H9 (cell line): ENCODE measurements around the gene C2orf92. TPM values are rescaled to one million over a fixed set of nuclear protein-coding genes. Genes with fewer than 3 reads are reported as not detected.

ENCODE experiments used
- DNase-seq: peaks from one replicate; pipeline ENCODE4 v3.0.0-alpha.2; 2017
- H2AFZ ChIP-seq: one replicate; pipeline ENCODE4 v1.6.1; 2013; ENCODE audit warnings: mild to moderate bottlenecking, low read length, control low read depth, moderate library complexity
- H2AK5ac ChIP-seq: 2 replicates; pipeline ENCODE4 v1.6.1; 2013; ENCODE audit warnings: low read length, control low read depth, mixed read lengths; ENCODE audit not compliant: insufficient read length
- H2BK120ac ChIP-seq: one replicate; pipeline ENCODE4 v1.6.1; 2013; ENCODE audit warnings: low read depth, mild to moderate bottlenecking, low read length, control low read depth, inconsistent platforms; ENCODE audit not compliant: poor library complexity, severe bottlenecking
- H2BK12ac ChIP-seq: 2 replicates; pipeline ENCODE4 v1.6.1; 2013; ENCODE audit warnings: low read length, control low read depth, mixed read lengths, low read depth; ENCODE audit not compliant: insufficient read length
- H2BK15ac ChIP-seq: 2 replicates; pipeline ENCODE4 v1.6.1; 2013; ENCODE audit warnings: low read depth, low read length, control low read depth
- H2BK20ac ChIP-seq: one replicate; pipeline ENCODE4 v1.6.1; 2013; ENCODE audit warnings: low read depth, mild to moderate bottlenecking, low read length, control low read depth, inconsistent platforms; ENCODE audit not compliant: poor library complexity, severe bottlenecking
- H2BK5ac ChIP-seq: 2 replicates; pipeline ENCODE4 v1.6.1; 2013; ENCODE audit warnings: low read length, control low read depth, mixed read lengths; ENCODE audit not compliant: insufficient read length
- H3K14ac ChIP-seq: 2 replicates; pipeline ENCODE4 v1.6.1; 2013; ENCODE audit warnings: low read length, control low read depth; ENCODE audit not compliant: insufficient read depth
- H3K18ac ChIP-seq: 2 replicates; pipeline ENCODE4 v1.6.1; 2013; ENCODE audit warnings: low read depth, mild to moderate bottlenecking, mixed read lengths, low read length, control low read depth; ENCODE audit not compliant: insufficient read length
- H3K23ac ChIP-seq: 2 replicates; pipeline ENCODE4 v1.6.1; 2013; ENCODE audit warnings: low read length, control low read depth, mixed read lengths, low read depth; ENCODE audit not compliant: insufficient read length
- H3K23me2 ChIP-seq: 2 replicates; pipeline ENCODE4 v1.6.1; 2013; ENCODE audit warnings: low read depth, mild to moderate bottlenecking, mixed read lengths, low read length, control low read depth; ENCODE audit not compliant: insufficient read length, poor library complexity, severe bottlenecking
- H3K27ac ChIP-seq: 2 replicates; pipeline ENCODE4 v1.5.1; 2013; ENCODE audit warnings: low read length, control low read depth, mixed read lengths, low read depth; ENCODE audit not compliant: insufficient read length
- H3K27me3 ChIP-seq: 2 replicates; pipeline ENCODE4 v1.6.1; 2013; ENCODE audit warnings: low read length, control low read depth, inconsistent platforms; ENCODE audit not compliant: insufficient read depth
- H3K4ac ChIP-seq: 2 replicates; pipeline ENCODE4 v1.6.1; 2013; ENCODE audit warnings: low read depth, mild to moderate bottlenecking, control low read depth, inconsistent platforms, low read length, moderate library complexity
- H3K4me1 ChIP-seq: 2 replicates; pipeline ENCODE4 v1.6.1; 2013; ENCODE audit warnings: low read length, control low read depth, inconsistent platforms; ENCODE audit not compliant: insufficient read depth
- H3K4me2 ChIP-seq: 2 replicates; pipeline ENCODE4 v1.6.1; 2013; ENCODE audit warnings: low read length, control low read depth, mixed read lengths; ENCODE audit not compliant: insufficient read length, insufficient read depth
- H3K56ac ChIP-seq: 2 replicates; pipeline ENCODE4 v1.6.1; 2013; ENCODE audit warnings: low read depth, mild to moderate bottlenecking, mixed read lengths, low read length, control low read depth; ENCODE audit not compliant: insufficient read length
- H3K79me1 ChIP-seq: 2 replicates; pipeline ENCODE4 v1.6.1; 2013; ENCODE audit warnings: low read depth, mild to moderate bottlenecking, moderate library complexity, low read length, control low read depth, inconsistent platforms; ENCODE audit not compliant: insufficient read depth, poor library complexity, severe bottlenecking
- H3K79me2 ChIP-seq: 2 replicates; pipeline ENCODE4 v1.6.1; 2013; ENCODE audit warnings: low read length, control low read depth, inconsistent platforms; ENCODE audit not compliant: insufficient read depth
- H3K9ac ChIP-seq: 2 replicates; pipeline ENCODE4 v1.6.1; 2013; ENCODE audit warnings: low read length, control low read depth, mixed read lengths; ENCODE audit not compliant: insufficient read length; ENCODE audit errors: extremely low read depth
- H3K9me3 ChIP-seq: one replicate; pipeline ENCODE4 v1.6.1; 2013; ENCODE audit warnings: low read depth, low read length, inconsistent platforms; ENCODE audit not compliant: control insufficient read depth
- H3T11ph ChIP-seq: one replicate; pipeline ENCODE4 v1.6.1; 2013; ENCODE audit warnings: mild to moderate bottlenecking, low read length, control low read depth, inconsistent platforms
- H4K20me1 ChIP-seq: one replicate; pipeline ENCODE4 v1.6.1; 2013; ENCODE audit not compliant: control insufficient read depth, insufficient read length, insufficient read depth
- H4K5ac ChIP-seq: 2 replicates; pipeline ENCODE4 v1.6.1; 2013; ENCODE audit warnings: low read depth, mild to moderate bottlenecking, mixed read lengths, low read length, control low read depth; ENCODE audit not compliant: insufficient read length
- H4K8ac ChIP-seq: replicated peaks from 2 replicates; pipeline ENCODE4 v1.6.1; 2013; ENCODE audit warnings: low read length, control low read depth, mixed read lengths, low read depth; ENCODE audit not compliant: insufficient read length
- H4K91ac ChIP-seq: 2 replicates; pipeline ENCODE4 v1.6.1; 2013; ENCODE audit warnings: low read depth, mild to moderate bottlenecking, moderate library complexity, mixed read lengths, low read length, control low read depth; ENCODE audit not compliant: insufficient read length
- H3K27ac Mint-ChIP-seq, 3 experiments: 2 replicates in 2 of 3; 3 replicates in 1 of 3; pipeline ENCODE4 v1.8.0; 2020 to 2021; ENCODE audit warnings: mixed read lengths in 3 of 3, mild to moderate bottlenecking in 1 of 3, moderate library complexity in 1 of 3
- H3K27me3 Mint-ChIP-seq: 2 replicates; pipeline ENCODE4 v1.8.0; 2021; ENCODE audit warnings: low read depth, mild to moderate bottlenecking, moderate library complexity, mixed read lengths
- H3K36me3 Mint-ChIP-seq, 3 experiments: 2 replicates in 2 of 3; 3 replicates in 1 of 3; pipeline ENCODE4 v1.8.0; 2020 to 2021; ENCODE audit warnings: low read depth in 3 of 3, mixed read lengths in 3 of 3; ENCODE audit not compliant: insufficient read depth in 1 of 3
- H3K4me1 Mint-ChIP-seq, 2 experiments: 2 replicates each; pipeline ENCODE4 v1.8.0; 2020; ENCODE audit warnings: mixed read lengths in 2 of 2
- H3K4me3 Mint-ChIP-seq, 2 experiments: 2 replicates in 1 of 2; 3 replicates in 1 of 2; pipeline ENCODE4 v1.8.0; 2020 to 2021; ENCODE audit warnings: mild to moderate bottlenecking in 2 of 2, mixed read lengths in 2 of 2, moderate library complexity in 1 of 2
- H3K9me3 Mint-ChIP-seq, 2 experiments: 2 replicates in 1 of 2; 3 replicates in 1 of 2; pipeline ENCODE4 v1.8.0; 2020; ENCODE audit warnings: mild to moderate bottlenecking in 2 of 2, mixed read lengths in 2 of 2, moderate library complexity in 1 of 2
- WGBS: extraction: QIAGEN DNeasy Blood & Tissue Kit; methylation state at CpG from one replicate; pipeline ENCODE4 v1.1.7; 2013; ENCODE audit warnings: missing lambda C conversion rate, low lambda C conversion rate, mixed read lengths; ENCODE audit not compliant: insufficient read length; ENCODE audit errors: extremely low coverage; 5-methylcytosine and 5-hydroxymethylcytosine counted together
- total RNA-seq: library from RNA; stranded (reverse); gene quantifications from 2 replicates; pipeline ENCODE4 v1.2.1, GENCODE V29; 2021
- TF ChIP-seq, protein P1 (sequence below): fragments of 200-600 bp; sonication (generic); conservative IDR thresholded peaks from 3 replicates; pipeline ENCODE4 v1.8.0; 2021; ENCODE audit warnings: antibody characterized with exemption, mild to moderate bottlenecking

C2orf92 gene
- total RNA-seq, 1 experiment from 2014 or later: 7.3 TPM

DNA sequence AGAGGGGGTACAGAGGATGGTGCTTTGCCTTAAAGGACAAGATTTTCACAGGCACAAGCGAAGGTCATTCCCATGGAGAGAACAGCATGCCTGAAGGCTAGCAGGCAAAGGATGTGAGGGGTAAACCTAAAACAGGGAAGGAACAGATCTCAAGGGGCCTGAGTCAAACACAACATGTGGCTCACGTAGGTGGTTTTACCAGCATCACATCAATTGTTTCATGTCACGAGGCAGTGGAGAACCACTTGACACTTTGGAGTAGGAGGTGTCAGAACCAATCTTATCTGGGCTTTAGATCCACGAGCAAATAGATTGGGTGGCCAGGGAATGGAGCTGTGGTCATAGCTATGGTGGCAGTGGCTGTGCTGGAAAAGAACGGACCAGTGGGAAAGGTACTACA lies 15.2 kb upstream of the C2orf92 start:
- Histone ChIP-seq H3K9me3 (peaks cover 9% of the 10 kb centered on the region), H3K14ac (no peak overlapping the region), H3K18ac (no peak overlapping the region), H3K56ac (no peak overlapping the region), H3K4ac (no peak overlapping the region), H3K27ac (no peak overlapping the region), H3K23me2 (no peaks in the 10 kb centered on the region), H2AFZ (no peak overlapping the region), H4K20me1 (no peaks in the 10 kb centered on the region), H3T11ph (no peak overlapping the region), H2BK120ac (no peak overlapping the region), H3K4me2 (no peak overlapping the region), H4K5ac (no peak overlapping the region), H3K79me1 (no peaks in the 10 kb centered on the region), H2BK20ac (no peak overlapping the region), H4K91ac (no peak overlapping the region), H4K8ac (no peak overlapping the region), H3K23ac (no peak overlapping the region), H2BK5ac (no peak overlapping the region), H3K9ac (no peak overlapping the region), H2BK12ac (no peak overlapping the region), H2AK5ac (no peak overlapping the region), H2BK15ac (no peak overlapping the region), H3K79me2 (no peaks in the 10 kb centered on the region), H3K27me3 (no peaks in the 10 kb centered on the region), H3K4me1 (no peaks in the 10 kb centered on the region)
- Mint-ChIP-seq H3K27ac (no peak overlapping the region; a peak in 1 of 7 replicates), H3K4me1 (no peaks in the 10 kb centered on the region), H3K4me3 (no peak overlapping the region), H3K27me3 (peaks cover 1% of the 10 kb centered on the region; the same call in 1 of the 2 replicates), H3K9me3 (peaks cover 3 to 8% of the 10 kb centered on the region in 2 experiments; a peak in 4 of 5 replicates), H3K36me3 (peaks cover 39 to 57% (median 56%) of the 10 kb centered on the region in 3 experiments)
- whole genome bisulfite sequencing: no CpG with 5 or more reads among the region's 5 CpGs
- no peak for DNase-seq
- TF ChIP-seq, protein P1, sequence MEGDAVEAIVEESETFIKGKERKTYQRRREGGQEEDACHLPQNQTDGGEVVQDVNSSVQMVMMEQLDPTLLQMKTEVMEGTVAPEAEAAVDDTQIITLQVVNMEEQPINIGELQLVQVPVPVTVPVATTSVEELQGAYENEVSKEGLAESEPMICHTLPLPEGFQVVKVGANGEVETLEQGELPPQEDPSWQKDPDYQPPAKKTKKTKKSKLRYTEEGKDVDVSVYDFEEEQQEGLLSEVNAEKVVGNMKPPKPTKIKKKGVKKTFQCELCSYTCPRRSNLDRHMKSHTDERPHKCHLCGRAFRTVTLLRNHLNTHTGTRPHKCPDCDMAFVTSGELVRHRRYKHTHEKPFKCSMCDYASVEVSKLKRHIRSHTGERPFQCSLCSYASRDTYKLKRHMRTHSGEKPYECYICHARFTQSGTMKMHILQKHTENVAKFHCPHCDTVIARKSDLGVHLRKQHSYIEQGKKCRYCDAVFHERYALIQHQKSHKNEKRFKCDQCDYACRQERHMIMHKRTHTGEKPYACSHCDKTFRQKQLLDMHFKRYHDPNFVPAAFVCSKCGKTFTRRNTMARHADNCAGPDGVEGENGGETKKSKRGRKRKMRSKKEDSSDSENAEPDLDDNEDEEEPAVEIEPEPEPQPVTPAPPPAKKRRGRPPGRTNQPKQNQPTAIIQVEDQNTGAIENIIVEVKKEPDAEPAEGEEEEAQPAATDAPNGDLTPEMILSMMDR: no peak
